Measurements from ENCODE around the gene NLRP14.

The NLRP14 gene

GRCh38 chr11:7046474-7047175 is 26.3 kb downstream of the NLRP14 start:
- in situ Hi-C loops (cut with HindIII; ENCODE audit: low pct_ligation_motif_present, low pct_unique_long_range_greater_than_20kb, low sequenced_read_pairs) = no loop called here
- DNase-seq = no peak

- no peak for DNase-seq
- in situ Hi-C loops (cut with HindIII; ENCODE audit: low pct_ligation_motif_present, low pct_unique_long_range_greater_than_20kb, low sequenced_read_pairs) = no loop called here
Measured at GRCh38 chr11:7050191-7050590, 29.9 kb downstream of the NLRP14 start.

- in situ Hi-C loops (cut with HindIII; ENCODE audit: low pct_ligation_motif_present, low pct_unique_long_range_greater_than_20kb, low sequenced_read_pairs) = no loop called here
- no peak for DNase-seq
Measured at GRCh38 chr11:7056828-7057513, 36.7 kb downstream of the NLRP14 start.

GRCh38 chr11:7057641-7058040 is 37.4 kb downstream of the NLRP14 start:
- in situ Hi-C loops (cut with HindIII; ENCODE audit: low pct_ligation_motif_present, low pct_unique_long_range_greater_than_20kb, low sequenced_read_pairs) = no loop called here

GRCh38 chr11:7060868-7061267 is 40.6 kb downstream of the NLRP14 start:
- in situ Hi-C loops (cut with HindIII; ENCODE audit: low pct_ligation_motif_present, low pct_unique_long_range_greater_than_20kb, low sequenced_read_pairs) = no loop called here
- no peak for DNase-seq

More at GRCh38 chr11:7057641-7058040, 37.4 kb downstream of the NLRP14 start:
- DNase-seq = no peak

- in situ Hi-C loops (cut with HindIII; ENCODE audit: low pct_ligation_motif_present, low pct_unique_long_range_greater_than_20kb, low sequenced_read_pairs) = no loop called here
- no peak for DNase-seq
Measured at GRCh38 chr11:7062534-7062933, 42.3 kb downstream of the NLRP14 start.

- in situ Hi-C loops (cut with HindIII; ENCODE audit: low pct_ligation_motif_present, low pct_unique_long_range_greater_than_20kb, low sequenced_read_pairs) = no loop called here
- no peak for DNase-seq
Measured at GRCh38 chr11:7072401-7073028, 52.2 kb downstream of the NLRP14 start.

GRCh38 chr11:7077101-7077500 is 56.8 kb downstream of the NLRP14 start:
- in situ Hi-C loops (cut with HindIII; ENCODE audit: low pct_ligation_motif_present, low pct_unique_long_range_greater_than_20kb, low sequenced_read_pairs) = no loop called here
- DNase-seq = no peak

- no peak for DNase-seq
Measured at GRCh38 chr11:7079545-7080135, 59.4 kb downstream of the NLRP14 start.

GRCh38 chr11:7080900-7081299 is 60.6 kb downstream of the NLRP14 start:
- in situ Hi-C loops (cut with HindIII; ENCODE audit: low pct_ligation_motif_present, low pct_unique_long_range_greater_than_20kb, low sequenced_read_pairs) = no loop called here
- DNase-seq = no peak

More at GRCh38 chr11:7079545-7080135, 59.4 kb downstream of the NLRP14 start:
- in situ Hi-C loops (cut with HindIII; ENCODE audit: low pct_ligation_motif_present, low pct_unique_long_range_greater_than_20kb, low sequenced_read_pairs) = no loop called here

GRCh38 chr11:7081441-7081840 is 61.2 kb downstream of the NLRP14 start:
- in situ Hi-C loops (cut with HindIII; ENCODE audit: low pct_ligation_motif_present, low pct_unique_long_range_greater_than_20kb, low sequenced_read_pairs) = no loop called here
- DNase-seq = no peak

- in situ Hi-C loops (cut with HindIII; ENCODE audit: low pct_ligation_motif_present, low pct_unique_long_range_greater_than_20kb, low sequenced_read_pairs) = no loop called here
- DNase-seq = no peak
Measured at GRCh38 chr11:7088921-7089320, 68.6 kb downstream of the NLRP14 start, which contains the start of gene RBMXL2. Gene RBMXL2 (plus strand): TSS chr11:7088998. CDS start chr11:7089121, 123 bp downstream.

GRCh38 chr11:7089328-7090251 is 69.3 kb downstream of the NLRP14 start:
- DNase-seq = no peak
- in situ Hi-C loops (cut with HindIII; ENCODE audit: low pct_ligation_motif_present, low pct_unique_long_range_greater_than_20kb, low sequenced_read_pairs) = no loop called here

- in situ Hi-C loops (cut with HindIII; ENCODE audit: low pct_ligation_motif_present, low pct_unique_long_range_greater_than_20kb, low sequenced_read_pairs) = no loop called here
- DNase-seq = peak; percentile 51
Measured at GRCh38 chr11:7098235-7098832, 78.1 kb downstream of the NLRP14 start.

GRCh38 chr11:7115780-7116179 is 95.5 kb downstream of the NLRP14 start:
- no peak for DNase-seq
- in situ Hi-C loops (cut with HindIII; ENCODE audit: low pct_ligation_motif_present, low pct_unique_long_range_greater_than_20kb, low sequenced_read_pairs) = no loop called here

- in situ Hi-C loops (cut with HindIII; ENCODE audit: low pct_ligation_motif_present, low pct_unique_long_range_greater_than_20kb, low sequenced_read_pairs) = no loop called here
- no peak for DNase-seq
Measured at GRCh38 chr11:7116370-7116769, 96.1 kb downstream of the NLRP14 start.
